VCaP (cell line): ENCODE results near the gene REEP5.

Experiments used
- H3K27ac ChIP-seq: fragments of 450-650 bp; 2 replicates; pipeline ENCODE4 v1.5.1; 2017
- TF ChIP-seq, protein P1 (sequence below): fragments of 450-650 bp; conservative IDR thresholded peaks from 2 replicates; pipeline ENCODE4 v1.5.1; 2017; ENCODE audit warnings: mild to moderate bottlenecking, moderate library complexity

Gene REEP5

GRCh38 chr5:112863549-112863948, 58.5 kb downstream of the REEP5 start:
- H3K27ac ChIP-seq, result peak overlapping the region; percentile 30
- TF ChIP-seq, protein P1, sequence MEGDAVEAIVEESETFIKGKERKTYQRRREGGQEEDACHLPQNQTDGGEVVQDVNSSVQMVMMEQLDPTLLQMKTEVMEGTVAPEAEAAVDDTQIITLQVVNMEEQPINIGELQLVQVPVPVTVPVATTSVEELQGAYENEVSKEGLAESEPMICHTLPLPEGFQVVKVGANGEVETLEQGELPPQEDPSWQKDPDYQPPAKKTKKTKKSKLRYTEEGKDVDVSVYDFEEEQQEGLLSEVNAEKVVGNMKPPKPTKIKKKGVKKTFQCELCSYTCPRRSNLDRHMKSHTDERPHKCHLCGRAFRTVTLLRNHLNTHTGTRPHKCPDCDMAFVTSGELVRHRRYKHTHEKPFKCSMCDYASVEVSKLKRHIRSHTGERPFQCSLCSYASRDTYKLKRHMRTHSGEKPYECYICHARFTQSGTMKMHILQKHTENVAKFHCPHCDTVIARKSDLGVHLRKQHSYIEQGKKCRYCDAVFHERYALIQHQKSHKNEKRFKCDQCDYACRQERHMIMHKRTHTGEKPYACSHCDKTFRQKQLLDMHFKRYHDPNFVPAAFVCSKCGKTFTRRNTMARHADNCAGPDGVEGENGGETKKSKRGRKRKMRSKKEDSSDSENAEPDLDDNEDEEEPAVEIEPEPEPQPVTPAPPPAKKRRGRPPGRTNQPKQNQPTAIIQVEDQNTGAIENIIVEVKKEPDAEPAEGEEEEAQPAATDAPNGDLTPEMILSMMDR, result no peak

- TF ChIP-seq, protein P1, result no peak
- peak overlapping the region; percentile 74 for H3K27ac ChIP-seq
These were observed 59.9 kb downstream of the REEP5 start for GRCh38 chr5:112862085-112862484.

DNA sequence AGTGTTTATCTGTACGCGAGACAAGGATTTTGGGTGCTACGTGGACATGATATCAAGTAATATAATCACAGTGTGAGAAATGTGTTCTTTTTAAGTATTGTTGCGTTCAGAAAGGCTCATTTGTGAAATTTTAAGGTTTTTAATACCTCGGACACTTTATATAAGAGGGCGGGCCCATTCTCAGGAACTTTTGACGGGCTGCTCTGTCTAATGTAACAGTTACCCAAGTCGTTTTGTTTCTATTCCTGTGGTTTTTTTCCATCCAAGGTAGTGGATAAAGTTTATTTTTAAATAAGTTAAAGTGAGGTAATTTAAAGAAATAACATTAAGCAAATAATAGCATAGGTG, 60.4 kb downstream of the REEP5 start:
- peak overlapping the region; percentile 74 for H3K27ac ChIP-seq
- TF ChIP-seq, protein P1, result no peak

DNA sequence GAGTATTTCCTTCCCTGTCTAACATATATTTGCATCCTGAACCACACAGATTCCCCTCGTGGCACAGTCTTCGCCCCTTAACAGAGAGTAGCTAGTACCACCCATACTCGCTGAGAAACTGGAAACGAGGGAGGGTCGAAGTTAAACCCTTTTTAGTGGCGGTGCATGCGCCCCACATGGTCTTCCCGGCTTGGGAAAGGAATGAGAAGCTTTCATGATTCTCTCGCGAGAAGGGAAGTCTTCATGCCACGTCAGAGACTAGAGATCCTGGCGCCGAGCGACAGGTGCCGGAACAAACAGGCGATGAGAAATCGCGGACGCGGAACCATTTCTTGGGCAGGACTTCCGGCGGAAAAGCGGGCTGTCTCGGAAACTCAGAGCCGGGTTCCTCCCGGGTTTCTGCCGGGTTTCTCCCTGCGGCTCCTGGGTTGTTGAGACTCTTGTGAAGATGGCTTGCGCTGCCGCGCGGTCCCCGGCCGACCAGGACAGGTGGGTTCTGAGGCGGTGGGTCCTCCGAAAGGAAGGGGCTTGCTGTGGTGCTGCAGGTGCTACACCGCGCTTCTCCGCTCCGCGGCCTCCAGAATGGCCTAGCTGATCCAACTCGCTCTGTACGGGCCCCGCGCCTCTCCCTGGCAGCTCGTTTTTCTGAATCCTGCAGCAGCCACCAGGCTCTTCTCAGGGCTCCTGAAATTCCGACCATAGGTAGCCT, 60.9 kb downstream of the REEP5 start, which contains the start of gene SRP19:
SRP19 (plus strand) TSS at position 359 of the 709 bp plus-strand sequence; CDS start at position 449, 90 bp downstream.
- TF ChIP-seq, protein P1, result no peak
- peak within 1 kb of the TSS; percentile 74 for H3K27ac ChIP-seq

- peak overlapping the region; percentile 74 for H3K27ac ChIP-seq
These were observed 61.5 kb downstream of the REEP5 start for GRCh38 chr5:112860571-112860928.

DNA sequence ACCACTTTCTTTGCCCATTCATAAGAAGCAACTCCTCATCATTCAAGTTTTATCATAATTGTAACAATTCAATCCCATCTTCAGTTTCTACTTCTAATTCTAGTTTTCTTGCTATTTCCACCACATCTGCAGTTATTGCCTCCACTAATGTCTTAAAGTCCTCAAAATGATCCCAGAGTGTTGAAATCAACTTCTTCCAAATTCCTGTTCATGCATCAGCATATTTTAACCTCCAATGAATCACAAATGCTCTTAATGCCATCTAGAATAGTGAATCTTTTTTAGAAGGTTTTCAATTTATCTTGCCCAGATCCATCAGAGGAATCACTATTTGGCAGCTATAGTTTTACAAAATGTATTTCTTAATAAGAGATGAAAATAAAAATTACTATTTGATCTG, 64.2 kb downstream of the REEP5 start:
- H3K27ac ChIP-seq, result no peak overlapping the region
- TF ChIP-seq, protein P1, result no peak

DNA sequence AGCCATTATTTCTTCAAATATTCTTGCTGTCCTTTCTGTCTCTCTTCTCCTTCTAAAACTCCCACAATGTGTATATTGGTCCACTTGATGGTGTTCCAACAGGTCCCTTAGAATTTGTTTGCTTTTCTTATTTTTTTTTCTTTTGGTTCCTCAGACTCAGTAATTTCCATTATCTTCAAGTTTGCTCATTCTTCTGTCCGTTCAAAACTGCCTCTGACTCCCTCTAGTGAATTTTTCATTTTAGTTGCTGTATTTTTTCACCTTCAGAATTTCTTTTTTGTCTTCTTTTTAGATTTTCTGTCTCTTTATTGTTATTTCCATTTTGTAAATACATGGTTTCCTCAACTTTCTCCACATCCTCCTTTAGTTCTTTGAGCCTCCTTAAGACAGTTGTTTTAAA, 67.4 kb downstream of the REEP5 start:
- TF ChIP-seq, protein P1, result no peak
- no peak overlapping the region for H3K27ac ChIP-seq

DNA sequence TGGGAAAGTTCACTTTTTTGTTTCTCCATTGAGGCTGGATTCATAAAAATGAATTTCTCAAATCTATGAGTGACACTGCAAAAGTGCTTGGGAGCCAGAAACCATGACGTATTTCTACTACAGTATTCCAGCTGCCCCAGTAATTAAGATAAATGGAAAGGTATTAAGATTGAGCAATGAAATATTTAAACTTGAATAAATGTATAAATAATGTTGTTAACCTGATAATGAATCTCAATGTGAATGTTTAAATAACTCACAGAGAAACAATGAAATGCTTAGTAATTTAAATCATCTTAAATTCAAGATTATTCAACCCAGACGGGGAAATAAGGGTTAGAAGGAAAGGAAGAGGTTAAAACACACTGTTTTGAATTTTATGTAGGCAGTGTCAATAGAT, 72.1 kb downstream of the REEP5 start:
- no peak overlapping the region for H3K27ac ChIP-seq

More for the DNA sequence above, 72.1 kb downstream of the REEP5 start:
- TF ChIP-seq, protein P1, result no peak
